NCI-H2227 treated with DMSO at 0.1 percent for 48 hours (cell line): ENCODE results near the gene ABCC10.
"Not testable (repeated sequence)": the region's sequence is repeated elsewhere in the genome, so short reads cannot be mapped to it uniquely, and the experiment has no call there.

Experiments
- DNase-seq: peaks from one replicate; lab custom pipeline; 2025; lab: John Stamatoyannopoulos, UW

The ABCC10 gene

DNA sequence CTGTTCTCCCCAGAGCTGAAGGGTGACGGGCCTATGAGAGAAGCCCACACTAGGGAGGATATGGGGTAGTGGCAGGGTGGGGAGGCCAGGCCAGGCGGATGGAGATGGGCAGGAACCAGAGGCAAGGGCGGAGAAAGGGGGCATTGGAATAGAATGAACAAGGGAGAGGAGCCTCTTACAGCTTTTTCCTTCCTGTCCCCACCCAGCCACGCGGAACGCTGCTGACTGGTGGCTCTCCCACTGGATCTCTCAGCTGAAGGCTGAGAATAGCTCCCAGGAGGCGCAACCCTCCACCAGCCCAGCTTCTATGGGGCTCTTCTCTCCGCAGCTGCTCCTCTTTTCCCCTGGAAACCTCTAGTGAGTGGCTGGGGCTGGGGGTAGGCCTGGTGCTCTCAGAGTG, 17.2 kb downstream of the ABCC10 start:
- DNase-seq = no peak

DNA sequence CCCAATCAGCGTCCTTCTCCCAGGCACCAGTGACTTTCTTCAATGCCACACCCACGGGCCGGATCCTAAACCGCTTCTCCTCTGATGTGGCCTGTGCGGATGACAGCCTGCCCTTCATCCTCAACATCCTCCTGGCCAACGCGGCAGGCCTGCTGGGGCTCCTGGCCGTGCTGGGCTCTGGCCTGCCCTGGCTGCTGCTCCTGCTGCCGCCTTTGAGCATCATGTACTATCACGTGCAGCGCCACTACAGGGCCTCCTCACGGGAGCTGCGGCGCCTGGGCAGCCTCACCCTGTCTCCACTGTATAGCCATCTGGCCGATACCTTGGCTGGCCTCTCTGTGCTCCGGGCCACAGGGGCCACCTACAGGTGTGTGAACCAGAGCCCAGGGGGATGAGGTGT, 18.2 kb downstream of the ABCC10 start:
- no peak for DNase-seq

DNA sequence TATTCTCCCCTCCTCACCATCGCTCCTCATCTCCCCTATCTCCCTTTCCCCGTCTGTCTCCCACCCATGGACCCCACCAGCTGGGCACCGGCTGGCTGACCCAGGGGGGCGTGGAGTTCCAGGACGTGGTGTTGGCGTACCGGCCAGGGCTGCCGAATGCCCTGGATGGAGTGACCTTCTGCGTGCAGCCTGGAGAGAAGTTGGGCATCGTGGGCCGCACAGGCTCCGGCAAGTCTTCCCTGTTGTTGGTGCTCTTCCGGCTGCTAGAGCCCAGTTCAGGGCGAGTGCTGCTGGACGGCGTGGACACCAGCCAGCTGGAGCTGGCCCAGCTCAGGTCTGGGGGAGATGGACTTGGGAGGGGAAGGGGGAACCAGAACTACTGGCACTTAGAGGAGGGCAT, 20.3 kb downstream of the ABCC10 start:
- DNase-seq = no peak

DNA sequence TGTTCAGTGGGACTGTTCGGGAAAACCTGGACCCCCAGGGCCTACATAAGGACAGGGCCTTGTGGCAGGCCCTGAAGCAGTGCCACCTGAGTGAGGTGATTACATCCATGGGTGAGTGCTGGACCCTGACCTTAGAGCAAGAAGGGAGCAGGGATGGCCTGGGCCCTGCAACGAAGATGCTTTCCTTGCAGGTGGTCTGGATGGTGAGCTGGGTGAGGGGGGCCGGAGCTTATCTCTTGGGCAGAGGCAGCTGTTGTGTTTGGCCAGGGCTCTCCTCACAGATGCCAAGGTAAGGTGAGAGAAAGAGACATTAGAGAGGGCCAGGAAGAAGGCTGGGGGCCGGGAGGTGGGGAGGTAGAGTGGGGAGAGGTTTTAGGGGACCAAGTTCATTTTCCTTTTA, 21.6 kb downstream of the ABCC10 start:
- no peak for DNase-seq

DNA sequence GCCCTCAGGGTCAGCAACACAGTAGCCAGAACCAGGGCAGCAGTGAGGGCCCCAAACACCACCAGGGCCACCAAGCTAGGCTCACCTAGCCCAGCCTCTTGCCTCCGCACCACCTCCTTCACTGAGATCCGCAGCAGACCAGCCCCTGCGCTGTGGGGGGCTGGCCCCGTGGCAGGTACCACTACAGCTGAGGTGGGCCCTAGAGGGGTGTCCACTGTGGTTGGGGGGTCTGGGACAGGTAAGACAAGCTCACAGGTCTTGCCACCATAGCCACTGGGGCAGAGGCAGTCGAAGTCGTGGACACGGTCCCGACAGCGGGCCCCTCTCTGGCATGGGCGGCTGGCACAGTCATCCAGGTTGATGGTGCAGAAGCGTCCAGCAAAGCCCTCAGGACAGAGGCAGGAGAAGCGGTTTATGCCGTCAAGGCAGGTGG, 23.4 kb downstream of the ABCC10 start:
- DNase-seq = no peak

DNA sequence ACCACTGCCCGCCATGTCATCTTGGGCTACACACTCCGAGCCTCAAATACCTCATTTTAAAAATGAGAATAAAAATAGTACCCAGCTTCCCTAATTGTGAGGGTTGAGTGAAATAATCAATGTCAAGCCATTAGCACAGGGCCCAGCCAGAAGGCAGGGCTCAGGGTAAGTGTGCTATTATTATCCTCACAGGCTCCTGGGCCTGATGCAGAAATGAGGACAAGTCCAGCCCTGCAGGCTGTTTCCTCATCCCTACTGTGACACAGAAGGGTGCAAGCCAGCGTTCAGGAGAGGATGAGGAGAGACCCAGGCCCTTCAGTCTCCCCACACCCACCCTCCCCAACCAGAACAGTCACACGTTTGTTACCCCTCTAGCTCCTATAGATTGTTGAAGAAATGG, 24.0 kb downstream of the ABCC10 start:
- no peak for DNase-seq

DNA sequence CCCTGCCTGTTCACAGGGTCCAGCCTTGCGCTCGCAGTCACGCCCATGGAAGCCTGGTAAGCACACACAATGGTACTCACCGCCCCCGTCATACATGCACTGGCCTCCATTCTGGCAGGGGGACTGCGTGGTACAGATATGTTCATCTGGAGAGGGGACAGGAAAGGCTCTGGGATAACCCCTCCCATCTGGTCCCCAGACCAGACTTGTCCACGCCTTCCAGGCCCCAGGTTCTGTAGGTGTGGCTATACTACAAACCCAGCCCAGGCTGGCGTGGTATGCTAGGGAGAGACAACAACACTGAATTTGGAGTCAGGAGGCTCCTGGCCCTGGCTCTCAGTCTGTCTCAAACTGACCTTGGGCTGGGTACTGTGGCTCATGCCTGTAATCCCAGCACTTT, 24.6 kb downstream of the ABCC10 start:
- DNase-seq = no peak

DNA sequence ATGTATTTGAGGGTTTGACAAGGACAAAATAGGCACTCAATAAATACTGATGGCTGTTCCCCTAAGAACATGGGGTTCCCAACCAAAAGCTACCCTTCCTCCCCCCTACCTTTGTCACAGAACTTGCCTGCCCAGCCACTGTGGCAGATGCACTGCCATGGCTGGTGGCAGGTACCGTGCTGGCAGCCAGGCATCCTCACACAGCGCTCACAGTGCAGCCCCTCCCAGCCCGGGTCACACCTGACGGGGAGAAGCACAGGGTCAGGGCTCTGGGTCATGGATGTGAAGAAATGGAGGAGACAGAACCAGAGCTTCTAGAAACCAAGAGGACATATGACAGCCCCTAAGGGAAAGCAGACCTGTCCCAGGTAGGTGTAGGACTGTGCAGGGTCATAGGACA, 25.6 kb downstream of the ABCC10 start:
- DNase-seq = no peak

DNA sequence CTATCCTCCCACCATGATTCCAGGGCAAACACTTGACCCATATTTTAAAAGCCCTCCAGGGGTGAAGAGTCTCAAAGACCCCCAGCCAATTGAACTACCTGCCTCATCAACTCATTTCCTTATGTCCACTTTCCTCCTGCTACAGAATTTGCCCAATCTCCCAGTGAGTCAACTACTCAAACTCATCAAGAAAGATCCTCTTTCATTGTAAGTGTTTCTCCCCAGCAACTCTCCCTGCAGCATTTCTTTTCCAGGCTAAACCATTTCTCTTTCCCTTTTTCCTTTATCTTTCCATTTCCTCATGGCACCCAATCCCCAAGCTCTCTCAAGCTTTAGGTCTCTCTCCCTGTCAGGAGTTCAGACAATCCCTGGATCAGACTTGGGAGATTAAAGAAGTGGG, 26.5 kb downstream of the ABCC10 start:
- no peak for DNase-seq

DNA sequence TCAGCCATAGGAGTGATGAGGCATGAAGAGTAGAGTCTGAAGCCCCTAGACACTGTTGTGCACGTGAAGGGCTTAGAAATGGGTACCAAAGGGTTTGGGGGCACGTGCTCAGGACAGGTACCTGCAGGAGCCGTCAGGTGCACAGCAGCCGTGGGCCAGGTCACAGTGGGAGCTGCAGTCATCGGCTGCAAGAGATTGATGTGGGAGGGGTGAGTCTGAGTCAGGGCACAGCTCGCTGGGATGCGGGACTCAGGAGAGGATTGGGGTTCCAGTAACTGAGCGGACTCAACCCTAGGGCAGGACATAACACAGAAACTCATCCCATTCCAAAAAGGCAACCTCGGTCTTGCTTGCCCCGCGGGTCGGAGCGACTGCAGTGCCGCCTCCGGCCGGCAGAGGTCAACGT, 27.0 kb downstream of the ABCC10 start:
- no peak for DNase-seq

DNA sequence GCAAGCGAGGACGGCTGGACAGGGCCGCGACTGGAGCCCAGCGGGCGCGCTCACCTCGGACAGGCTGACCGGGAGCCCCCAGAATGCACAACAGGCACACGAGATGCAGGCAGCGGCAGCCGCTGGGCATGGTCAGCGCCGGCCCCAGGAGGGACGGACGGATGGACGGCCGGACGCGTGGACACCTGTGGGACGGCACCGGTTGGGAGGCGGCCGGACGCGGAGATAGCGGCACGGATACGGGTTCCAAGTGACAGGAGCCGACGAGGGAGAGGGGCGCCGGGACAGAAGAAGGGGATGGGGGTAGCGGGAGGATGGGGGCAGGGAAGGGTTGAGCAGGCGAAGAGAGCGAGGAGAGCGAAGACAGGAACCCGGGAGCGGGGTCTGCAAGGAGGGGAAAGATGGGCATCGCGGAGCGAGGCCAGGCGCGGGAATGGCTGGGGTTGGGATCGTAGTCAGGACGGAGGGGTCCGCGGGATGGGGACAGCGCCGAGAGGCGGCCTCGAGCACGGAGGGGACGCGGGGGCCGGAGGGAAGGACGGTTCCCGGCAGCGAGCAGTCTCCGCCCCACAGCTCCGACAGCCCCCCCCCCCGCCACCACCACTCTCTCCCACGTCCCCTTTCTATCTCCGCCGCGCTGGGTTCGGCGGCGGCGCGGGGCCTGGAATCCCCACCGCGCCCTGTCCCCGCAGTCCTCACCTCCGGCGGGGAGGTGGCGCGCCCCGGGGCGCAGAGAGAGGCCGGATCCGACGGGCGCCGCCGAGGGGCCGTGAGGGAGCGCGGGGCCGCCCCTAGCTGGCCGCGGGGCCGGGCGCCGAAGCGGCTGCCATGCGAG, 27.6 kb downstream of the ABCC10 start:
- DNase-seq = peak; percentile 16

DNA sequence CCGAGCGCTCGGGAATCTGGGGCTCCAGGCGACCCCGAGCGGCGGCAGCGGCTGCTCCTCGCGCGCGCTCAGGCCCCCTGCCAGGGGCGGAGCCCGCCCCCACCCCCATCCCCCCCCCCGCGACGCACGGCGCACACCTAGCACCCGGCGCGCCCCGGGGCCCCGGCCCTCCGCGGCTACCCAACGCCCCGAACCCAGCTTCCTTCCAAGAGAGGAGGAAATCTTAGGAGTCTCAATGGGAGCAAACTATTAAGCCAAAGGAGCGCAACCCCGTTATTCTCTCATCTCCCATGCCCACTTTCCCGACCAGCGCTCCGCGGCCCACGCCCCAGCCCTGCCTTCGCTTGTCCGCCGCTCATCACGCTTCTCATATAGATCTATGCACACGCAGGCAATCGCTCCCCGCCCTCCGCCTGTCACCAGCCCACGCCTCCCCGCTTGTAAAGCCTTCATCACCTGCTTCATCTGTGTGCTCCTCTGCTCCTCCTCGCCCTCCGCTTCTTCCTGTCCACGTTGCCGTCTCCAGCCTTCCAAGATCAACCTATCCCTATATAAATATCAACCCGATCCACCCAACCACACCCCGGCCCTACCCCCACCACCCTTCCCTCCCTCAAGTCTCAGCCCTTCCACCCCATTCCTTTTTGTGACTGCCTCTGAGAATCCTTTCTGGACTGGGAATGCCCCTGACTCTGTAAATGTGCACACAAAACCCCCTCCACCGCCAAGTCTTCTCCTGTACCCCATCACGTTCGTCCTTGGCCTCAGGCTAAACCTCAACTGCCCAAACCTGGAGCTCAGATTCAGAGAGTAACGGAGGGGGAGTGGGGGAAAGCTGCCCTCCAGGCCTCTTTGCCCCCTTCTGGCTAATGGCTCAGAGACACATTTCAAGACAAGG, 28.4 kb downstream of the ABCC10 start, which contains the start of gene DLK2:
Gene DLK2, minus strand, starts transcription at position 18 of the 898 bp plus-strand sequence. CDS start 723 bp downstream, outside the sequence.
- DNase-seq = peak; percentile 24

DNA sequence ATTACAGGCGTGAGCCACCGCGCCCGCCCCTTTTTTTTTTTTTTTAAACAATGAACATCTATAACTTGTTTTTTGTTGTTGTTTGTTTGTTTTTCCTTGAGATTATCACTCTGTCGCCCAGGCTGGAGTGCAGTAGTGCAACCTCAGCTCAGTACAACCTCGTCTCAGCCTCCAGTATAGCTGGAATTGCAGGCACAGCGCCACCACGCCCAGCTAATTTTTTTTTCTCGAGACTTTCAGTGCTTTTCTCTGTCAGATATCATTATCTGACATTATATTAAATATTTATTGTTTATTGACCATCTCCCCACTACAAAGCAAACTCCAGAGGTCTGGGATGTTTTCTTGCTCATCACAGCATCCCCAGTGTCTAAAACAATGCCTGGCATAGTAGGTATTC, 30.3 kb downstream of the ABCC10 start:
- no peak for DNase-seq

DNA sequence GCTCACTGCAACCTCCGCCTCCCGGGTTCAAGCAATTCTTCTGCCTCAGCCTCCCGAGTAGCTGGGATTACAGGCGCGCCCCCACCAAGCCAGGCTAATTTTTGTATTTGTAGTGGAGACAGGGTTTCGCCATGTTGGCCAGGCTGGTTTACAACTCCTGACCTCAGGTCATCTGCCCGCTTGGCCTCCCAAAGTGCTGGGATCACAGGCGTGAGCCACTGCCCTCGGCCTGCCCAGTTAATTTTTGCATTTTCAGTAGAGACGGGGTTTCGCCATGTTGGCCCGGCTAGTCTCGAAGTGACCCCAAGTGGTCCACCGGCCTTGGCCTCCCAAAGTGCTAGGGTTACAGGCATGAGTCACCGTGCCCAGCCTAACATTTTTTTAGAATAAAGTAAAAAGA, 30.8 kb downstream of the ABCC10 start:
- not testable (repeated sequence) for DNase-seq

DNA sequence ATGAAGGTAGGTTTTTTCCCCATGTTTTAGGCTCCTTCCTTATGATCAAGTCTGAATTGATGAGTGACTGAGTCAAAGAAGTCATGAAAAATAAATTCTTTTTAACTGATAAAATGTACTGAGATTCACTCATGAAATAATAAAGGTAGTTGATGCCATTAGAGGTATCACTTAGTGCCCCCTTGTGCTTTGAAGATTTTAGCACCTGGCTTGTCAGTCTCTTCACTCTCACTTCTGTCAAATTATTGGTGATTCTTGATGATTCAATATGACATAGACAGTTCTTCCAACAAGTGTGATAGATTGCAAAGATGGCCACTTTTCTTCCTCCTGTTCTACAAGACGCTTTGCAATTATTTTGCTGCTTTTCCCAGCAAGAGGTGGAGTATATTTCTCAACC, 32.2 kb downstream of the ABCC10 start:
- no peak for DNase-seq

DNA sequence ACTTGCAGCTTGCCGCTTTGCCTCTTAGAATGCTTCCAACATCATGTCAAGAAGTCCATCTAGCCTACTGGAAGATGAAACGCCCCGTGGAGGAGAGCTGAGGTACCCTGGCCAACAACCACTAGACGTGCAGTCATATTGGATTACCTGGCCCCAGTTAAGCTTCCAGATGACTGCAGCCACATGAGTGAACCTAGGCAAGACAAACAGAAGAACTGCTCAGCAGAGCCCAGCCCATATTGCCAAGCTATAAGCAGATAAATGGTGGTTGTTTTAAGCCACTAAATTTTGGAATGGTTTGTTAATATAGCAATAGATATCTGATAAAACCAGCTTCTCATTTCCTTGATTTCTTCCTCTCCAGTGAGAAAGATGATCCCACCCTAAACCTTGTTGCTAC, 32.7 kb downstream of the ABCC10 start:
- no peak for DNase-seq

DNA sequence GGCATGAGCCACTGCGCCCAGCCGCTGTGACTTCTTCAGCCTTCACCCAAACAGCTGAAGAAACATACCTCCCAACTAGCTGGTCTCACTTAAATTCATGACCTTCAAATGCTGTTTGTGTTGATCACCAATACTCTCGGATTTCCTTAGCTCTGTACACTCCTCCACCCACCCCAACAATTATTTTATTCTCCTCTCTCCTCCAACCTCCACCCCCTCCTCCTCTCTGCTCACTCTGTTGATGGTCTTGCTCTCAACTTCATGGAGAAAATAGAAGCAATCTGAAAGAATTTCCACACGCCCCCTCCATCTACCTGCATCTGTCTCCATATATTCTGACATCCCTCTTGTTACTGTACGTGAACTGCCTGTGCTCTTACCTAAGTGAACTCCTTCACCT, 34.6 kb downstream of the ABCC10 start:
- no peak for DNase-seq

DNA sequence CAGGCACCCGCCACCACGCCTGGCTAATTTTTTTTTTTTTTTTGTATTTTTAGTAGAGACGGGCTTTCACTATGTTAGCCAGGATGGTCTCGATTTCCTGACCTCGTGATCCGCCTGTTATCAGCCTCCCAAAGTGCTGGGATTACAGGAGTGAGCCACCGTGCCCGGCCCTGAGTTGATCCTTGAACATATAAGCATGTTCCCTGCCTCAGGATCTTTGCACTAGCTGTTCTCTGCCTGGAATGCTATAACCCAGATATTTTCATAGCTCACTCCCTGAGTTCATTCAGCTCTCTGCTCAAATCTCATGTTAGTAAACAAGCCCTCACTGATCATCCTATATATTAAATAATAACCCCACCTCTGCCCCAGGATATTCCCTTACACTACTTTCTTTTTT, 37.0 kb downstream of the ABCC10 start:
- no peak for DNase-seq

DNA sequence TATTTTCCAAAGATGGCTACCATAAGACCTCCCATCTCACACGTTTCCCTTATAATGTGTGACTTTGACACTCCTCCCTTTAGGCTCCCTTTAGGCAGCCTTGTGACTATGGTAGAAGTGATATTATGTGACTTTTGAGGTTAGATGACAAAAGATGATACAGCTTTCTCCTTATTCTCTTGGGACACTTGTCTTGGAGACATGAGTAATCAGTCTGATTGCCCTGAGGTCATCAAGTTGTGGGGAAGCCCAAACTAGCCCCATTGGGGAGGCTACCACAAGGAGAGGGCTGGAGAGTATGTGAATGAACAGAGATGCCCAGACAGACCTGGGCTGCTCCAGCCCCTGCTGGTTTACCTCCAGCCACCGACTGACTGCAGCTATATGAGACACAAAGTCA, 38.6 kb downstream of the ABCC10 start:
- no peak for DNase-seq

DNA sequence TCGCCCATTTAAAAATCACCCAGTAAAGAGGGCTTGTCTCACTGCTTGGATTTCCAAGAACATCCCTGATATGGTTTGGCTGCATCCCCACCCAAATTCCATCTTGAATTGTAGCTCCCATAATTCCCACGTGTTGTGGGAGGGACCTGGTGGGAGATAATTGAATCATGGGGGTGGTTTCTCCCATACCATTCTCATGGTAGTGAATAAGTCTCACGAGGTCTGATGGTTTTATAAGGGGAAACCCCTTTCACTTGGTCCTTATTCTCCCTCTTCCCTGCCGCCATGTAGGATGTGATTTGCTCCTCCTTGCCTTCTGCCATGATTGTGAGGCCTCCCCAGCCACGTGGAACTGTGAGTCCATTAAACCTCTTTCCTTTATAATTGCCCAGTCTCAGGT, 39.9 kb downstream of the ABCC10 start:
- not testable (repeated sequence) for DNase-seq

DNA sequence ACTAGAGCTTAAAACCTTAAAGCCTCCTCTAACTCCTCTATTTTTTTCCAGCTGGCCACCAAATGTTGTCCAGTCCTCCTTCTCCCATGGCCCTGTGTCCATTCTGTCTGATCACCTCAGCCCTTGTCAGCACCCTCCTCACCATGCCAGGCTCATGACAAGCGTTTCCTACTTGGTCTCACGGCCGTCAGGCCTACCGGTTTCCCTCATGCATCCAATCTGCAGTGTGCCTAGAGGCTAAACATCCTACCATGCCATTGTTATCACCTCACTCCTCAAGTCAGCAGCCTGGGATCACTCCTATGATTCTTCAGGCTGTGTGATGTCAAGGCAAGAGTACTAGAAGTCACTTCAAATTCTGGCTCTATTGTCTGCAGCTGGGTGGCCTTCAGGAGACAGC, 40.4 kb downstream of the ABCC10 start:
- DNase-seq = no peak

DNA sequence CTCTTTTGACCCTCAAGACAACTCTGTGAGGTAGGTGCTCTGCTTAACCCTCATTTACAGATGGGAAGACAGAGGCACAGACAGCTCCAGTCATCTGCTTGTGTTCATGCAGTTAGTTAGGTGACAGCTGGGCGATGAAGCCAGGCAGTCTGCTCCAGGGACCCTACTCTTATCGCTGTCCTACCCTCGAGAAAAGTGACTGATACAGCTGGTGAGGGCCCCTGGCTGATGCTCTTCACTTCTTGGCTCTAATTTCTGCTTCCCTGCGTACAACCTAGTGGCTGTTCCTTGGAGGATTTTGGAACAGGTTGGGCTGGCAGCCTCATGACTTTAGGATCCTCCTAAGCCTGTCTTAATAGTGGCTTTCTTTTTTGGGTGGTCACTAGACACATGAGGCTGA, 40.9 kb downstream of the ABCC10 start:
- no peak for DNase-seq
